Fibroblast of villous mesenchyme (primary cell): ENCODE results near the gene PA2G4. TPM values are rescaled to one million over a fixed set of nuclear protein-coding genes. Genes with fewer than 3 reads are reported as not detected.

Experiments
- DNase-seq: peaks from one replicate; pipeline ENCODE4 v3.0.0-alpha.2; 2010; ENCODE audit warnings: low read depth
- H3K4me3 ChIP-seq: 2 replicates; pipeline ENCODE4 v1.5.1; 2011; ENCODE audit warnings: low read depth, mild to moderate bottlenecking, low read length
- CTCF ChIP-seq: IDR thresholded peaks from 2 replicates; pipeline ENCODE4 v1.5.1; 2012; ENCODE audit warnings: low read depth, mild to moderate bottlenecking, low read length; ENCODE audit not compliant: insufficient read depth
- total RNA-seq: library from RNA; depleted of rRNA; stranded (reverse); fragments of >200 nt; gene quantifications from 2 replicates; pipeline ENCODE4 v1.2.3, GENCODE V29; 2012

PA2G4 gene
- total RNA-seq, 1 donor, result 158 TPM

GRCh38 chr12:56078931-56079722 is 25.2 kb upstream of the PA2G4 start:
- TF ChIP-seq CTCF, result peak; percentile 79
- peak; percentile 81 for DNase-seq
- H3K4me3 ChIP-seq, result peak overlapping the region; percentile 70

- peak; percentile 2 for TF ChIP-seq CTCF
- peak; percentile 76 for DNase-seq
- H3K4me3 ChIP-seq, result peak within 1 kb of the TSS; percentile 70
Observed at GRCh38 chr12:56079723-56080555, 24.4 kb upstream of the PA2G4 start, which contains the start of gene ERBB3. ERBB3 (plus strand) TSS chr12:56080165; CDS start chr12:56080301, 136 bp downstream.

GRCh38 chr12:56080556-56081138 is 23.7 kb upstream of the PA2G4 start:
- no peak for TF ChIP-seq CTCF
- peak overlapping the region; percentile 70 for H3K4me3 ChIP-seq
- DNase-seq, result no peak

GRCh38 chr12:56081393-56082347 is 22.7 kb upstream of the PA2G4 start:
- H3K4me3 ChIP-seq, result no peak overlapping the region
- no peak for DNase-seq

GRCh38 chr12:56082382-56082781 is 22.0 kb upstream of the PA2G4 start:
- DNase-seq, result no peak
- H3K4me3 ChIP-seq, result no peak overlapping the region
- TF ChIP-seq CTCF, result no peak

More at GRCh38 chr12:56081393-56082347, 22.7 kb upstream of the PA2G4 start:
- no peak for TF ChIP-seq CTCF

GRCh38 chr12:56082967-56083366 is 21.4 kb upstream of the PA2G4 start:
- H3K4me3 ChIP-seq, result no peak overlapping the region
- no peak for DNase-seq
- no peak for TF ChIP-seq CTCF
